H1 (cell line): ENCODE measurements around the gene GAN. TPM values are rescaled to one million over a fixed set of nuclear protein-coding genes. Genes with fewer than 3 reads are reported as not detected.

Source experiments
- ASH2L ChIP-seq: fragments of 200-600, 300-600 bp; sonication (generic); IDR thresholded peaks from one replicate; pipeline ENCODE4 v1.7.1; 2017; ENCODE audit warnings: low read length
- BACH1 ChIP-seq: IDR thresholded peaks from 2 replicates; pipeline ENCODE4 v1.6.1; 2012; ENCODE audit warnings: low read length, improper control_type of control experiment
- BRCA1 ChIP-seq: IDR thresholded peaks from 2 replicates; pipeline ENCODE4 v1.6.1; 2012; ENCODE audit warnings: low read depth, low read length, improper control_type of control experiment
- CBX8 ChIP-seq: fragments of 300-800, 300-1000 bp; sonication (generic); IDR thresholded peaks from 2 replicates; pipeline ENCODE4 v1.7.1; 2016; ENCODE audit warnings: low read depth, low read length, borderline replicate concordance
- GTF2F1 ChIP-seq: IDR thresholded peaks from 2 replicates; pipeline ENCODE4 v1.6.1; 2012; ENCODE audit warnings: low read depth, low read length, improper control_type of control experiment, borderline replicate concordance
- JUN ChIP-seq: IDR thresholded peaks from 2 replicates; pipeline ENCODE4 v1.6.1; 2011; ENCODE audit warnings: low read depth, mild to moderate bottlenecking, improper control_type of control experiment, low read length
- POLR2A ChIP-seq, 2 experiments: IDR thresholded peaks; 1 replicate in 1 of 2; 2 replicates in 1 of 2; pipeline ENCODE4 v1.6.1; 2011; ENCODE audit warnings: low read depth in 2 of 2, low read length in 2 of 2, mild to moderate bottlenecking in 2 of 2; ENCODE audit errors: control extremely low read depth in 1 of 2
- POU5F1 ChIP-seq: IDR thresholded peaks from 2 replicates; pipeline ENCODE4 v1.6.1; 2011; ENCODE audit warnings: low read depth, mild to moderate bottlenecking, low read length, moderate library complexity
- RAD21 ChIP-seq, 2 experiments: IDR thresholded peaks in 1 of 2; conservative IDR thresholded peaks in 1 of 2; 2 replicates each; pipeline ENCODE4 v1.6.1; 2011; ENCODE audit warnings: low read depth in 2 of 2, low read length in 2 of 2, improper control_type of control experiment in 1 of 2, inconsistent platforms in 1 of 2, mild to moderate bottlenecking in 1 of 2, moderate library complexity in 1 of 2
- SIX5 ChIP-seq: IDR thresholded peaks from 2 replicates; pipeline ENCODE4 v1.6.1; 2011; ENCODE audit warnings: mild to moderate bottlenecking, low read depth, low read length
- SP4 ChIP-seq: IDR thresholded peaks from 2 replicates; pipeline ENCODE4 v1.6.1; 2012; ENCODE audit warnings: low read length, inconsistent platforms
- SUZ12 ChIP-seq: fragments of 200-600 bp; sonication (generic); IDR thresholded peaks from 2 replicates; pipeline ENCODE4 v1.6.1; 2012; ENCODE audit warnings: mild to moderate bottlenecking, inconsistent platforms, low read length, moderate library complexity, mixed read lengths
- TAF1 ChIP-seq: IDR thresholded peaks from 2 replicates; pipeline ENCODE4 v1.6.1; 2011; ENCODE audit warnings: mild to moderate bottlenecking, low read depth, low read length
- TBP ChIP-seq: IDR thresholded peaks from 2 replicates; pipeline ENCODE4 v1.6.1; 2011; ENCODE audit warnings: low read depth, low read length, improper control_type of control experiment
- TCF12 ChIP-seq: IDR thresholded peaks from 2 replicates; pipeline ENCODE4 v1.6.1; 2011; ENCODE audit warnings: low read depth, mild to moderate bottlenecking, low read length
- polyA plus RNA-seq, 7 experiments: library from polyadenylated mRNA; depleted of rRNA in 3 of 7; stranded (reverse) in 5 of 7; unstranded in 2 of 7; fragments of >200 nt in 5 of 7; fragments of 200-250 nt in 2 of 7; gene quantifications; 1 replicate in 5 of 7; 2 replicates in 1 of 7; 4 replicates in 1 of 7; pipeline versions ENCODE4 v1.2.1 to v1.2.3, GENCODE V29; 2011 to 2013; ENCODE audit warnings: missing spikeins in 2 of 7, mixed read lengths in 2 of 7
- total RNA-seq: library from RNA; stranded (reverse); fragmentation: NEBNext Ultra II Directional; extraction: Animal tissue kit (Norgen Biotek cat#: 25700); gene quantifications from 2 replicates; pipeline ENCODE4 v1.2.1, GENCODE V29; 2021
- TF ChIP-seq, protein P1 (sequence below), 3 experiments: IDR thresholded peaks; 1 replicate in 2 of 3; 2 replicates in 1 of 3; pipeline versions ENCODE4 v1.5.1 to v1.6.1; 2011; ENCODE audit warnings: low read length in 3 of 3, mild to moderate bottlenecking in 3 of 3, inconsistent platforms in 2 of 3, low read depth in 1 of 3, moderate library complexity in 1 of 3; ENCODE audit not compliant: insufficient read depth in 1 of 3; ENCODE audit errors: control extremely low read depth in 1 of 3
- TF ChIP-seq, protein P2 (sequence below): IDR thresholded peaks from 2 replicates; pipeline ENCODE4 v1.6.1; 2012; ENCODE audit warnings: inconsistent platforms
- TF ChIP-seq, protein P3 (sequence below): IDR thresholded peaks from 2 replicates; pipeline ENCODE4 v1.6.1; 2012; ENCODE audit warnings: inconsistent platforms

Gene GAN
- total and polyA plus RNA-seq, 2 of the 8 experiments (the other 6 are each of a cell fraction or from before 2014, with no cell fraction given): 4.5 to 23.9 TPM

DNA sequence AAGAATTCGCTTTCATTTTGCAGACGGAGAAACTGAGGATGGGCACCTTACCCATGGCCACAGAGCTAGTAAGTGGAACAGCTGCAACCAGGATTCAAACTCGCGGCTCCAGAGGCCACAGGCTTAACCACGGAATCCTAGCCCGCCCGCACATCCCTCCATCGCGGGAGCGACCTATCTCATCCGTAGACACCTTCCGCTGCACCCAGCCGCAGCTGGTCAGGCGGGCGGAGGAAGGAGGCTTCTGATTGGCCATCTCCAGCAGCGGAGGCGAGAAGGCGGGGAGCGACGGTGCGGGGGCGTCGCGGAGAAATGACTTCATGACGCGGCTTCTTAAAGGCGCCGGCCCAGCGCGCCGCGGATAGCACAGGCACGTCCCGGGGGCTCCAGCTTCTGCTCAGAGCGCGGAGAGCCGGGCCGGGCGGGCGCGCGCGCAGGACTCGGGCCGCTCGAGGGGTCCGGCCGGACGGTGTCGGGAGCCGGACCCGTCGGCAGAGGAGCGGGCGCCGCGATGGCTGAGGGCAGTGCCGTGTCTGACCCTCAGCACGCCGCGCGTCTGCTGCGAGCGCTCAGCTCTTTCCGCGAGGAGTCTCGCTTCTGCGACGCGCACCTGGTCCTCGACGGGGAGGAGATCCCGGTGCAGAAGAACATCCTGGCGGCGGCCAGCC, at the start of gene GAN (continued):
- TF ChIP-seq SP4 (0 out of 2 replicates have a peak, but pooled peaks have one; percentile 28), CBX8 (no peak), TBP (peak; percentile 95), ASH2L (peak; percentile 93), TCF12 (no peak), TAF1 (peak; percentile 92), JUN (no peak), POLR2A (IDR thresholded peaks at IDR 0.05; ENCODE audit: control extremely low read depth in 1 of 2, low read depth in 2 of 2, low read length in 2 of 2) (peak; percentile 86 to 91), BRCA1 (no peak), SIX5 (no peak), GTF2F1 (no peak; the same call in 1 of the 2 replicates), POU5F1 (no peak), RAD21 (IDR thresholded peaks at IDR 0.05 in 1 of 2, conservative IDR thresholded peaks at IDR 0.05 in 1 of 2; ENCODE audit: low read depth in 2 of 2, low read length in 2 of 2) (0 out of 4 replicates have a peak, but pooled peaks of 1 of the 2 experiments have one; percentile 1), BACH1 (no peak), SUZ12 (no peak)
- TF ChIP-seq, protein P1, sequence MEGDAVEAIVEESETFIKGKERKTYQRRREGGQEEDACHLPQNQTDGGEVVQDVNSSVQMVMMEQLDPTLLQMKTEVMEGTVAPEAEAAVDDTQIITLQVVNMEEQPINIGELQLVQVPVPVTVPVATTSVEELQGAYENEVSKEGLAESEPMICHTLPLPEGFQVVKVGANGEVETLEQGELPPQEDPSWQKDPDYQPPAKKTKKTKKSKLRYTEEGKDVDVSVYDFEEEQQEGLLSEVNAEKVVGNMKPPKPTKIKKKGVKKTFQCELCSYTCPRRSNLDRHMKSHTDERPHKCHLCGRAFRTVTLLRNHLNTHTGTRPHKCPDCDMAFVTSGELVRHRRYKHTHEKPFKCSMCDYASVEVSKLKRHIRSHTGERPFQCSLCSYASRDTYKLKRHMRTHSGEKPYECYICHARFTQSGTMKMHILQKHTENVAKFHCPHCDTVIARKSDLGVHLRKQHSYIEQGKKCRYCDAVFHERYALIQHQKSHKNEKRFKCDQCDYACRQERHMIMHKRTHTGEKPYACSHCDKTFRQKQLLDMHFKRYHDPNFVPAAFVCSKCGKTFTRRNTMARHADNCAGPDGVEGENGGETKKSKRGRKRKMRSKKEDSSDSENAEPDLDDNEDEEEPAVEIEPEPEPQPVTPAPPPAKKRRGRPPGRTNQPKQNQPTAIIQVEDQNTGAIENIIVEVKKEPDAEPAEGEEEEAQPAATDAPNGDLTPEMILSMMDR (IDR thresholded peaks at IDR 0.05; ENCODE audit: control extremely low read depth in 1 of 3, insufficient read depth in 1 of 3, low read depth in 1 of 3, low read length in 3 of 3): 0 out of 4 replicates have a peak, but pooled peaks of 1 of the 3 experiments have one; percentile 3
- TF ChIP-seq, protein P2, sequence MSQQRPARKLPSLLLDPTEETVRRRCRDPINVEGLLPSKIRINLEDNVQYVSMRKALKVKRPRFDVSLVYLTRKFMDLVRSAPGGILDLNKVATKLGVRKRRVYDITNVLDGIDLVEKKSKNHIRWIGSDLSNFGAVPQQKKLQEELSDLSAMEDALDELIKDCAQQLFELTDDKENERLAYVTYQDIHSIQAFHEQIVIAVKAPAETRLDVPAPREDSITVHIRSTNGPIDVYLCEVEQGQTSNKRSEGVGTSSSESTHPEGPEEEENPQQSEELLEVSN: peak; percentile 51
- TF ChIP-seq, protein P3, sequence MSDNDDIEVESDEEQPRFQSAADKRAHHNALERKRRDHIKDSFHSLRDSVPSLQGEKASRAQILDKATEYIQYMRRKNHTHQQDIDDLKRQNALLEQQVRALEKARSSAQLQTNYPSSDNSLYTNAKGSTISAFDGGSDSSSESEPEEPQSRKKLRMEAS: peak; percentile 68
